NCI-H146 (cell line): ENCODE results near the gene MYBPC1.

Source experiments
- DNase-seq: peaks from one replicate; lab custom pipeline; 2025; lab: John Stamatoyannopoulos, UW

Gene MYBPC1

DNA sequence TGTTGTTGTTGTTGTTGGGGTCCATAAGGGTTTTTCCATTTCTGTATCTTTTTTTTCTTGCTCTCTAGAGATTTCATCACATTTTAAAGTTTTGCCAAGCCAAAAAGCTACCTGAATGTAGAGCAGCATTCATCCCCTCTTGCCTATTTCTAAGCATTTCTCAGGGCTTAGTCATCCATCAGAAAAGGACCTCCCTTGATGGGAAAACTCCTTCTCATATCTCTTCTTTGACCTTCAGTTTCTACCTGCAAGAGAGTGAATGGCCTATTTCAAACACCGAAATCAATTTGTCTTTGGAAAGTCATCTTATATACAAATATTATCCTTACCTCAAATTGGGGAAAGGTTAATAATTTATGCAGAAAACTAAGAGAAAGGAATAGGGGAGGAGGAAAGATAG, 4.5 kb downstream of the MYBPC1 start:
- DNase-seq: no peak

- no peak for DNase-seq
These were observed 5.2 kb downstream of the MYBPC1 start for GRCh38 chr12:101599771-101600484.

DNA sequence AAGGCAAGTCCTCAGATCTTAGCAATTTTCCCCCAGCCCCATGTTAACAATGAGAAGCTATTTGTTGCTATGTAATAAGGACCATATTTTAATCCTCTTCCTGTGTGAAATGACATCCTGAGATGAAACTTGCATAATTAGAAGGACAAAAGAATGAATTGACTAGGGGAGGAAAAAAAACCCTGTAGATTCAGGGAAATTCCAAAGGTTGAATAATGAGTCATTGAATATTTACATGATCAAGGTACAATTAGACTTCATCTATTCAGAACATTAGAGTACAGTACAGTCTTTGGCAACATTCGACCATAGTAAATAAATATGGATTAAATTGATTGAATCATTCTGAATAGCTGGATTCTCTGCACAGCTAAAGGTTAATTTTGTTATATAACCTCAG, 9.4 kb downstream of the MYBPC1 start:
- no peak for DNase-seq

GRCh38 chr12:101607894-101608293, 13.1 kb downstream of the MYBPC1 start:
- no peak for DNase-seq

DNA sequence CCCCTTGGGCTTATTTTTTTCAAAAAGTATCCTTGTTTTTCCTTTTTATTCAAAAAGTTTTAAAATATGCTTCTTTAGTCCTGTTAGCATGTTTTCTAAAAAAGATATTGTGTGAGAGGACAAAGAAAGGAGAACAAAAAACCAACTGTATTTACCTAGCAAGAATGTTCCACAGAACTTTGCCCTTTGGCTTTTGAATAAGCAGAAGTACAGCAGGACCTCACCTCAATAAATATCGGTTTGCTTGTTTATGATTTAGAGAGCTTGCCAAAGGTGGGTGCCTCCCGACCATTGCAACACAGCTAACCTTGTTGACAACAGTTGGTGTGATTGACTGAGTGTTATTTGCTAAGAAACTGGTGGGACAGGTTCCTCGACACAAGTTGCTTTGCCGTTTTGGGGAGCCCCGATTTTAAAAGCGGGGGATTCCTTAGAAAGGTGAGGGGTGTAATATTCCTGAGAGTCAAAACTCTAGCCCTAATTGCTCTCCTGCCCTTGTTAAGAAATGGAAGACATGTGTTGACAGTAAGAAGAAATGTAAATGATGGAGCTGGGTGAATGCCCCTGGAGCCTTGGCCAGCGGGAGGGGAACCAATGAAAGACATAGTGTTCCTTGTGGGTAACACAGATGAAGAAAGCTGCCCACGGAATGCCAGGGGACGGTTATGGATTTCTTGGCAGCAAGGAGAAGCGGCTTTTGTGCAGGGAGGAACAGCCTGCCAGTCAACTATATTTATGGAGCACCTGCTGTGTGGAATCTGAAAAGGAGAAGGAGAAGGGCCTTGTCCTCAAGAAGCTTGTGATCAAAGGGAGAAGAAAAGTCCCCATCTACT, 13.7 kb downstream of the MYBPC1 start:
- DNase-seq: no peak

DNA sequence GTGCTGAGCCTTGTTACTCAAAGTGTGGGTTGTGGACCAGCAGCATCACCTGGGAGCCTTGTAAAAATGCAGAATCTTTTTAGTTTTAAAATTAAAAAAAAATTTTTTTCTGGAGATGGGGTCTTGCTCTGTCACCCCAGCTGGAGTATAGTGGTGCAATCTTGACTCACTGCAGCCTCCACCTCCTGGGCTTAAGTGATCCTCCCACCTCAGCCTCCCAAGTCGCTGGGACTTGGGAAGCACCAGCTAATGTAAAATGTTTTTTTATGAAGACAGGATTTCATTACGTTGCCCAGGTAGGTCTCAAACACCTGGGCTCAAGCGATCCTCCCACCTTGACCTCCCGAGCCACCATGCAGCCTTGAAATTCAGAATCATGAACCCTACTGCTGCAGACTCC, 14.4 kb downstream of the MYBPC1 start:
- no peak for DNase-seq

- DNase-seq: no peak
These were observed 17.6 kb downstream of the MYBPC1 start for GRCh38 chr12:101612160-101612916.

GRCh38 chr12:101616027-101616494, 21.3 kb downstream of the MYBPC1 start:
- no peak for DNase-seq

GRCh38 chr12:101619026-101619786, 24.4 kb downstream of the MYBPC1 start:
- no peak for DNase-seq

GRCh38 chr12:101619858-101620761, 25.3 kb downstream of the MYBPC1 start:
- peak; percentile 57 for DNase-seq

GRCh38 chr12:101620762-101621133, 26.0 kb downstream of the MYBPC1 start:
- DNase-seq: no peak

- DNase-seq: no peak
These were observed 33.9 kb downstream of the MYBPC1 start for GRCh38 chr12:101628676-101629075.

DNA sequence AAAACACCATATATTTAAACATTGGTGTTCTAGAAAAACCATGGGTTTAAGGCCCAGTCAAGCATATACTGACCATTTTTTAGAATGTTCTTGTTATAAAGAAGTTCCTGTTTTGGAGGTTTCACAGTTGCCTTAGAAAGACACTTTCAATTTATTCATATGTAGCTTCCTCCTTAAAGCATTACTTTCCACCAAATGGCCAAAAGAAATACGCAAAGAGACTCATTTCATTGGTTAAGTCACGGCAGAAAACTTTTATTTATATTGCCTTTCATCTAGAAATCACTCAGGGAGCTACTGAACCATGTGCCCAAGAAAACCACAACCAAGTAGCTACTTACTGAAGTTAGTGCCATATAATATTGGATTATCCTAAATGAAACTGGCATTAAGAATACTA, 40.0 kb downstream of the MYBPC1 start:
- DNase-seq: no peak

- DNase-seq: no peak
These were observed 43.2 kb downstream of the MYBPC1 start for GRCh38 chr12:101637936-101638335.

GRCh38 chr12:101642115-101643067, 47.6 kb downstream of the MYBPC1 start:
- no peak for DNase-seq

- DNase-seq: no peak
These were observed 52.9 kb downstream of the MYBPC1 start for GRCh38 chr12:101647711-101648110.

- no peak for DNase-seq
These were observed 53.4 kb downstream of the MYBPC1 start for GRCh38 chr12:101648195-101648594.

DNA sequence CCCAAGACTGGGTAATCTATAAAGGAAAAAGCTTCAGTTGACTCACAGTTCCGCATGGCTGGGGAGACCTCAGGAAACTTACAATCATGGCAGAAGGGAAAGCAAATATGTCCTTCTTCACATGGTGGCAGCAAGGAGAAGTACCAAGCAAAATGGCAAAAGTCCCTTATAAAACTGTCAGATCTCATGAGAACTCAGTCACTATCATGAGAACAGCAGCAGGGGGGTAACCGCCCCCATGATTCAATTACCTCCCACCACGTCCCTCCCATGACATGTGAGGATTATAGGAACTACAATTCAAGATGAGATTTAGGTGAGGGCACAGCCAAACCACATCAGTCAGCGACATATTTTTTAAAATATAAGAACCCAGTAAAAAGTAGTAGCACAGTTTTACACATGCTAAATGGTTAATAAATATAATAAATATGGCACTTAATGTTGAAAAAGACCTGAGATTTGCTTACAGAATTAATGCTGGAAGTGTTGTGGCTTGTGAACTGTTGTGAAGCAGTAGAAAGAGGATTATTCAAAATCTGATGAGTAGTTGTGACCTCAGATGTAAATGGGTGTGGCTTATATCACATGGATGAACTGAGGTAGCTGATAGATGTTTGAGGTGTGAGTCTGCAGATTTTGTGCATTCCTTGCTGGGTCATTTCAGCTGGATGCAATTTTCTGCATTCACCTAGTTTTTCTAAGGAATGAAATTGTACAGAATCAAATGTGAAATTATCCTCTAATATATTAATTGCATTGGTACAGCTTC, 55.8 kb downstream of the MYBPC1 start:
- DNase-seq: no peak

DNA sequence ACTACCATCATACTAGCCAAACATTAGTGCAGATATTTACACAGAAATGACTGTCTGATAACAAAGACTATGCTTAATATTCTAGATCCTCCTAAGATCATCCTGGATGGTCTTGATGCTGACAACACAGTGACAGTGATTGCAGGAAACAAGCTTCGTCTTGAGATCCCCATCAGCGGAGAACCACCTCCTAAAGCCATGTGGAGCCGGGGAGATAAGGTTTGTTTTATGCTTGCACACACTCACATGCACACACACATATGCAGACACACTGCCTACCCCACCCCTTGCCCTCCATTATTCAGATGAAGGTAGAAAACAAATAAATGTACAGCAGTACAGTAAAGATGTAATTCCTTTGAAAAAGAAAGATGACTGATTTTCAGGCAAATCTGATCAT, 58.3 kb downstream of the MYBPC1 start:
- no peak for DNase-seq
